Testis (tissue), 3 donors: ENCODE measurements around the gene COMTD1. TPM values are rescaled to one million over a fixed set of nuclear protein-coding genes. Genes with fewer than 3 reads are reported as not detected.

Source experiments
- DNase-seq: peaks from one replicate; pipeline ENCODE4 v3.0.0-alpha.2; 2019
- H3K27ac ChIP-seq, 2 donors: fragments of 200-600 bp; sonication (generic); one replicate each; pipeline ENCODE4 v1.5.1; 2019
- H3K27me3 ChIP-seq: fragments of 200-600 bp; sonication (generic); one replicate; pipeline ENCODE4 v1.5.1; 2019
- H3K36me3 ChIP-seq: fragments of 200-600 bp; sonication (generic); one replicate; pipeline ENCODE4 v1.5.1; 2017; ENCODE audit warnings: low read depth; ENCODE audit errors: missing control alignments
- H3K4me1 ChIP-seq: fragments of 200-600 bp; sonication (generic); one replicate; pipeline ENCODE4 v1.5.1; 2019
- H3K4me3 ChIP-seq, 2 donors: fragments of 200-600 bp; sonication (generic); one replicate each; pipeline ENCODE4 v1.5.1; 2017 to 2019
- H3K9me3 ChIP-seq: fragments of 200-600 bp; sonication (generic); one replicate; pipeline ENCODE4 v1.5.1; 2017
- CTCF ChIP-seq, 3 experiments: fragments of 450-650 bp in 2 of 3; fragments of 200-600 bp in 1 of 3; sonication (generic) in 1 of 3; IDR thresholded peaks; one replicate each; pipeline ENCODE4 v1.5.1; 2016 to 2019; ENCODE audit warnings: antibody characterized with exemption in 3 of 3, mild to moderate bottlenecking in 2 of 3, moderate library complexity in 1 of 3
- POLR2A ChIP-seq: fragments of 450-650 bp; IDR thresholded peaks from one replicate; pipeline ENCODE4 v1.6.1; 2017; ENCODE audit warnings: antibody characterized with exemption, mild to moderate bottlenecking, moderate library complexity
- WGBS, 2 donors: methylation state at CpG; one replicate each; pipeline ENCODE4 v1.1.5; 2018; 5-methylcytosine and 5-hydroxymethylcytosine counted together
- intact Hi-C: fragments of 100-400 bp; cut with DNase I; formaldehyde crosslinking; loops from one replicate; pipeline ENCODE4 v1.15.1; 2023; ENCODE audit warnings: low total_unique reads
- polyA plus RNA-seq: library from polyadenylated mRNA; stranded (reverse); fragments of 350-450 nt; fragmentation: Illumina TruSeq; extraction: RNeasy Lipid Tissue Mini Kit (QIAGEN cat#74804); gene quantifications from one replicate; pipeline ENCODE4 v1.2.3, GENCODE V29; 2014; ENCODE audit warnings: low read depth, low replicate concordance; ENCODE audit not compliant: insufficient read depth
- small RNA-seq, 2 donors: library from RNA; depleted of rRNA; stranded (forward); fragments of <200 nt; gene quantifications; one replicate each; pipeline ENCODE3, GENCODE V24; 2016
- total RNA-seq, 2 donors: library from RNA; depleted of rRNA; stranded (reverse); fragments of >200 nt; gene quantifications; one replicate each; pipeline ENCODE4 v1.2.3, GENCODE V29; 2016

COMTD1 gene
- total and polyA plus RNA-seq, 3 donors from 2014 or later: 8.1 to 22.8 (median 18.8) TPM

DNA sequence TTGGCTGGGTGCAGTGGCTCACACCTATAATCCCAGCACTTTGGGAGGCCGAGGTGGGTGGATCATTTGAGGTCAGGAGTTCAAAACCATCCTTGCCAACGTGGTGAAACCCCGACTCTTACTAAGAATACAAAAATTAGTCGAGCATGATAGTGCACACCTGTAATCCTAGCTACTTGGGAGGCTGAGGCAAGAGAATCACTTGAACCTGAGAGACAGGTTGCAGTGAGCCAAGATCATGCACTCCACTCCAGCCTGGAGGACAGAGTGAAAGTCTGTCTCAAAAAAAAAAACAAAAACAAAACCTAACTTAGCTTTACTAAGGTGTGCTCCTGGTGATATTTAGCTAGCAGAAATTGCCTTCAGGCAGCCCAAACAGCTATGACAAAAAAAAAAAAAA is 49.4 kb downstream of the COMTD1 start:
- WGBS, 2 donors: 75 to 78% methylated on average over 4 of the region's 4 CpGs
- H3K36me3 ChIP-seq: no peaks in the 10 kb centered on the region
- no peak for DNase-seq
- H3K4me3 ChIP-seq: no peak overlapping the region
- no peak overlapping the region for H3K27ac ChIP-seq
- no peaks in the 10 kb centered on the region for H3K9me3 ChIP-seq
- no peaks in the 10 kb centered on the region for H3K27me3 ChIP-seq
- TF ChIP-seq POLR2A (no peak), CTCF (IDR thresholded peaks at IDR 0.05) (no peak)
- H3K4me1 ChIP-seq: no peaks in the 10 kb centered on the region
- intact Hi-C loops: no loop called here

Small RNAs within 50 kb of the gene (small RNA-seq; reads per million reads assigned to genes)
- gene HMGA1P5 (0 reads per million in 2 donors), gene RPL39P25 (0 reads per million in 2 donors)

Other genes with a start within 250 kb of the COMTD1 start
- gene SAMD8, start 124.3 kb downstream of the COMTD1 start, total RNA-seq: 10 to 100 TPM; 55.3 to 66.3 TPM
- gene SAMD8, start 124.3 kb downstream of the COMTD1 start, polyA plus RNA-seq: 45.0 TPM
- 100 to 1,000 TPM; 105 to 111 TPM for gene VDAC2, start 25.2 kb downstream of the COMTD1 start, total RNA-seq
- 234 TPM for gene VDAC2, start 25.2 kb downstream of the COMTD1 start, polyA plus RNA-seq
- 1 to 10 TPM; 8.0 to 9.8 TPM for gene ZNF503, start 165.8 kb upstream of the COMTD1 start, total RNA-seq
- 7.0 TPM for gene ZNF503, start 165.8 kb upstream of the COMTD1 start, polyA plus RNA-seq
- gene LRMDA, start 195.7 kb upstream of the COMTD1 start, total RNA-seq: 10 to 100 TPM in 1 of 2 donors, 1 to 10 TPM in 1; 7.6 to 10.6 TPM
- 13.8 TPM for gene LRMDA, start 195.7 kb upstream of the COMTD1 start, polyA plus RNA-seq